Esophagus squamous epithelium (tissue), 5 donors: ENCODE data around the gene HOXB6. TPM values are rescaled to one million over a fixed set of nuclear protein-coding genes. Genes with fewer than 3 reads are reported as not detected.

Source experiments
- DNase-seq: peaks from one replicate; lab custom pipeline; 2025; lab: John Stamatoyannopoulos, UW
- H3K27ac ChIP-seq, 4 donors: fragments of 200-600 bp; sonication (generic); one replicate each; pipeline ENCODE4 v1.5.1; 2016 to 2019; ENCODE audit warnings: mild to moderate bottlenecking in 1 of 4
- H3K27me3 ChIP-seq, 4 donors: fragments of 200-600 bp; sonication (generic); 1 replicate in 3 of 4; 2 replicates in 1 of 4; pipeline versions ENCODE4 v1.5.1 to v1.6.0; 2017 to 2021; ENCODE audit warnings: antibody characterized with exemption in 1 of 4
- H3K36me3 ChIP-seq, 3 donors: fragments of 200-600 bp; sonication (generic); one replicate each; pipeline ENCODE4 v1.5.1; 2016 to 2019
- H3K4me1 ChIP-seq, 3 donors: fragments of 200-600 bp; sonication (generic); one replicate each; pipeline ENCODE4 v1.5.1; 2017 to 2019
- H3K4me3 ChIP-seq, 4 donors: fragments of 200-600 bp; sonication (generic); 1 replicate in 3 of 4; 2 replicates in 1 of 4; pipeline ENCODE4 v1.5.1; 2016 to 2019; ENCODE audit warnings: mild to moderate bottlenecking in 2 of 4, moderate library complexity in 1 of 4
- H3K9me3 ChIP-seq, 3 donors: fragments of 200-600 bp; sonication (generic); one replicate each; pipeline ENCODE4 v1.5.1; 2016 to 2019
- POLR2A ChIP-seq, 4 donors: fragments of 450-650 bp; IDR thresholded peaks; one replicate each; pipeline ENCODE4 v1.6.1; 2017; ENCODE audit warnings: antibody characterized with exemption in 4 of 4, mild to moderate bottlenecking in 4 of 4, moderate library complexity in 3 of 4
- WGBS, 2 donors: methylation state at CpG; one replicate each; pipeline ENCODE4 v1.1.5; 2018; 5-methylcytosine and 5-hydroxymethylcytosine counted together
- intact Hi-C: fragments of 100-400 bp; cut with DNase I; formaldehyde crosslinking; loops from one replicate; pipeline ENCODE4 v1.15.0; 2022
- total RNA-seq, 4 donors: library from RNA; depleted of rRNA; stranded (reverse); fragments of >200 nt; gene quantifications; one replicate each; pipeline ENCODE4 v1.1.0, GENCODE V29; 2016
- TF ChIP-seq, protein P1 (sequence below), 6 experiments: fragments of 450-650 bp in 4 of 6; fragments of 200-600 bp in 2 of 6; sonication (generic) in 2 of 6; IDR thresholded peaks; one replicate each; pipeline ENCODE4 v1.5.1; 2016 to 2019; ENCODE audit warnings: antibody characterized with exemption in 6 of 6, mild to moderate bottlenecking in 4 of 6, moderate library complexity in 4 of 6
- donor health status: DM: yes; HTN: yes; CAD: no.

The HOXB6 gene
- total RNA-seq, 4 donors from 2014 or later, result 1.3 to 3.1 TPM; not detected in 2

DNA sequence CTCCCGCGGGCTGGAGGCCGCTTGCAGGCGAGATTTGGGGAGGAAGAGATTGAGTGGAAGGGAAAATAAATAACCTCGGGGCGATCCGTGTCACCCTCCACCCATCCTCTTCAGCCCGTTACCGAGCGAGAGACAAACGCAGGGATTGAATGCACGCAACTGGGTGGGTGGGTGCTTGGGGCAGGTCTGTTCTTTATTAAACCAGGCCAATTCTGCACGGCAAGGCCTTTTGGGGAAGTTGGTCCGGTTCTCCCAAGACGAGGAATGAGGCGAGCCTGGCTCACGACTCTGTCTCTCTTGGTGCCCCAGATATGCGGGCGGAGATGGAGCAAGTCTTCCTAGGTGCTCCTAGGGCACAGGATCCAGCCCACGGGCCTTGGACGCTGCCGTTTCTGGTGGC, 6.4 kb upstream of the HOXB6 start:
- no peak for DNase-seq
- peak overlapping the region; percentile 38 to 67 (median 47) for H3K4me3 ChIP-seq
- intact Hi-C loops, result no loop called here
- no peaks in the 10 kb centered on the region for H3K9me3 ChIP-seq
- peaks cover 13 to 48% (median 40%) of the 10 kb centered on the region in 3 donors for H3K4me1 ChIP-seq
- WGBS, 2 donors, result 2 to 17% methylated on average over 10 to 15 of the region's 22 CpGs
- H3K27ac ChIP-seq, result peak overlapping the region in 1 of 4 donors; percentile 64
- H3K36me3 ChIP-seq, result no peaks in the 10 kb centered on the region
- peaks cover 44 to 100% (median 86%) of the 10 kb centered on the region in 4 donors for H3K27me3 ChIP-seq
- TF ChIP-seq POLR2A (IDR thresholded peaks at IDR 0.05), result no peak
- TF ChIP-seq, protein P1, sequence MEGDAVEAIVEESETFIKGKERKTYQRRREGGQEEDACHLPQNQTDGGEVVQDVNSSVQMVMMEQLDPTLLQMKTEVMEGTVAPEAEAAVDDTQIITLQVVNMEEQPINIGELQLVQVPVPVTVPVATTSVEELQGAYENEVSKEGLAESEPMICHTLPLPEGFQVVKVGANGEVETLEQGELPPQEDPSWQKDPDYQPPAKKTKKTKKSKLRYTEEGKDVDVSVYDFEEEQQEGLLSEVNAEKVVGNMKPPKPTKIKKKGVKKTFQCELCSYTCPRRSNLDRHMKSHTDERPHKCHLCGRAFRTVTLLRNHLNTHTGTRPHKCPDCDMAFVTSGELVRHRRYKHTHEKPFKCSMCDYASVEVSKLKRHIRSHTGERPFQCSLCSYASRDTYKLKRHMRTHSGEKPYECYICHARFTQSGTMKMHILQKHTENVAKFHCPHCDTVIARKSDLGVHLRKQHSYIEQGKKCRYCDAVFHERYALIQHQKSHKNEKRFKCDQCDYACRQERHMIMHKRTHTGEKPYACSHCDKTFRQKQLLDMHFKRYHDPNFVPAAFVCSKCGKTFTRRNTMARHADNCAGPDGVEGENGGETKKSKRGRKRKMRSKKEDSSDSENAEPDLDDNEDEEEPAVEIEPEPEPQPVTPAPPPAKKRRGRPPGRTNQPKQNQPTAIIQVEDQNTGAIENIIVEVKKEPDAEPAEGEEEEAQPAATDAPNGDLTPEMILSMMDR (IDR thresholded peaks at IDR 0.05), result no peak

DNA sequence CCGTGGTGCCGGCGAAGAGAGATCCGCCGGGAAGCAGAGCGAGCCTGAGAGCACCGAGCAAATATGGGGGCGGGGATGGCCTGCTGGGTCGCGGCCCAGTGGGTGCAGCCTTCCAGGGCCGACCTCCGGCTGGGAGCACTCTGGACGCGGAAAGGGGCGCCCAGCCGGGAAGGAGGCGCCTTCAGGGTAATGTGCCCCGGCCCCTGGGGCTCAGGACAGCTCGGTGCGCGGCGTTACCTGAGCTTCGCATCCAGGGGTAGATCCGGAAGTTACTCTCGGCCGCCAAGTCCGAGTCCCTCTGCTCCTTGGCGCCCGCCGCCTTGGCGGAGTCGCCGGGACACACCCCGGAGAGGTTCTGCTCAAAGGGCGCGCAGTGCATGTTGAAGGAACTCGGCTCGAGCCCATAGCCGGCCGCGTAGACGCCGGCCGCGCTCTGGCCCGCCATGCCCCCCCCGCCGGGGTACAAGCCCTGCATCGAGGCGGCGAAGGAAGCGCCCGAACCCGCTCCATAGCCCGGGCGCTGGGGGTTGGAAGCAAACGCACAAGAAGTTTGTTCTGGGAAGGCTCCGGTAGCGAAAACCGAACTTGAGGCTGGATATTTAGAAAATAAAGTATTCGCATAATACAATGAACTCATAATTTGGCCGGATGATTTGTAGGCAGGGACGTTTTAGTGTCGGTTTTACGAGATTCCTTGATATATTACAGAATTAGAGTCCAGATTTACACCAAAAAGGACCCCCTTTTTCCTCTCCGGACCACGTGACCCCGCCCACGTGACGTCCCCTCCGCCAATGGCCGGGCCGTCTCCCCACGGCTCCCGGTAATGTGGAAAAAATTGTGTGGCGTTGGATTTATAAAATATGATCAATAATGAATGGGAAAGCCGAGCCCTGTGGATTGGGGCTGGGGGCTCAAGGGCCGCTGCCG, 5.8 kb upstream of the HOXB6 start, which contains the start of gene HOXB7:
TSS of gene HOXB7 (minus strand) at position 736 of the 930 bp plus-strand sequence. CDS start at position 637, 99 bp downstream.
- Histone ChIP-seq H3K4me3 (peak within 1 kb of the TSS; percentile 38 to 67 (median 47)), H3K27ac (peak within 1 kb of the TSS in 3 of 4 donors; percentile 29 to 64 (median 36)), H3K4me1 (peaks cover 13 to 48% (median 40%) of the 10 kb centered on the region in 3 donors), H3K27me3 (peaks cover 46 to 100% (median 86%) of the 10 kb centered on the region in 4 donors), H3K36me3 (no peaks in the 10 kb centered on the region), H3K9me3 (no peaks in the 10 kb centered on the region)
- TF ChIP-seq, protein P1 (IDR thresholded peaks at IDR 0.05), result no peak
- TF ChIP-seq POLR2A (IDR thresholded peaks at IDR 0.05), result no peak
- intact Hi-C loops, result no loop called here
- no peak for DNase-seq
- WGBS, 2 donors, result 1% methylated on average over 25 to 28 of the region's 79 CpGs

DNA sequence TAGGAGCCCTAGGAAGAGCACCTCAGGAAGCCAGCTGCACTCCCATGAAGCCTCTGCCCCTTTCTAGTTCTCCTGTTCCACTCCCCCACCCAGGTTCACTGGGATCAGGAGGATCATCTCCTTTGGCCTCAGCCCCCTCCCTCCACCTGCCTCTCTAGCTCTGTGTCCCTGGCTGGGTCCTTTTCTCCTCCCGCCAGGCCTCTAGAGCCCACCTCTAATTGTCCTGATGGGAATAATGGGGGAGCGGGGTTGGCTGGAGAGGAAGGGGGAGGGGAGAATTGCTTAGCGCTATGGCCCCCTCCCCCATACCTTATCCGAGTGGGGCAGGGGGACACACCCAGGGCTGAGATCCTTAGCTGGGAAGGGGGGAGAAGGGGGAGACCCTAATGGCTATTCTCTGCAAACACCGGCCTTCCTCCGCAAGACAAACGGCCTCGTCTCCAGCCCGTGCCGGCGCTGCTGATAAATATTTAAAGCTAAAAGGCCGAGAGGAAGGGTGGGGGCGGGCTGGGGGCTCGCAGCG, 5.0 kb upstream of the HOXB6 start:
- Histone ChIP-seq H3K27ac (no peak overlapping the region), H3K9me3 (no peaks in the 10 kb centered on the region), H3K36me3 (no peaks in the 10 kb centered on the region), H3K27me3 (peaks cover 50 to 100% (median 86%) of the 10 kb centered on the region in 4 donors), H3K4me3 (peak overlapping the region; percentile 38 to 67 (median 47)), H3K4me1 (peaks cover 13 to 48% (median 40%) of the 10 kb centered on the region in 3 donors)
- DNase-seq, result no peak
- 40% methylated on average over 1 of the region's 15 CpGs; no CpG with 5 or more reads in 1 of the 2 donors for WGBS, 2 donors
- no peak for TF ChIP-seq POLR2A (IDR thresholded peaks at IDR 0.05)
- TF ChIP-seq, protein P1 (IDR thresholded peaks at IDR 0.05), result no peak
- intact Hi-C loops, result no loop called here

DNA sequence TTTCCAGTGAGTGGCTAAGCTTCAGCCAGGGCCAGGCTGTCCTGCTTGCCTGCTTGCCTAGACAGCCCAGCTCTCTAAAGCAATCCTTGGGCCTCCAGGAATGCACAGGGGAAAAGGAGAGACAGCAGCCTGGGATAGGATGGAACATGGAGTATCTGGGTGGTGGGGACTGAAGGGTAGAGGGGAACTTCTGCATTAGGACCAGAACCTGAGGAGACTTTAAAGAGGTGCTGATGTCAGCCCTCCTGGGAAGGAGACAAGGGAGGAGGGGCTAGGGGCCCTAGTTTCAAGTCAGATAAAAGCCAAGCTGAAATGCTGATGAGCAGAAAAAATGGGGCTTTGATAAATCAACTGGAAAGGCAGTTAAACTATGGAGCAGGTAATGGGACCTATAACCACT, 4.2 kb upstream of the HOXB6 start:
- intact Hi-C loops, result no loop called here
- H3K9me3 ChIP-seq, result no peaks in the 10 kb centered on the region
- peaks cover 50 to 100% (median 84%) of the 10 kb centered on the region in 4 donors for H3K27me3 ChIP-seq
- DNase-seq, result no peak
- no peak overlapping the region for H3K27ac ChIP-seq
- H3K36me3 ChIP-seq, result no peaks in the 10 kb centered on the region
- H3K4me1 ChIP-seq, result peaks cover 13 to 47% (median 37%) of the 10 kb centered on the region in 3 donors
- TF ChIP-seq POLR2A (IDR thresholded peaks at IDR 0.05), result no peak
- TF ChIP-seq, protein P1 (IDR thresholded peaks at IDR 0.05), result no peak
- no peak overlapping the region for H3K4me3 ChIP-seq

DNA sequence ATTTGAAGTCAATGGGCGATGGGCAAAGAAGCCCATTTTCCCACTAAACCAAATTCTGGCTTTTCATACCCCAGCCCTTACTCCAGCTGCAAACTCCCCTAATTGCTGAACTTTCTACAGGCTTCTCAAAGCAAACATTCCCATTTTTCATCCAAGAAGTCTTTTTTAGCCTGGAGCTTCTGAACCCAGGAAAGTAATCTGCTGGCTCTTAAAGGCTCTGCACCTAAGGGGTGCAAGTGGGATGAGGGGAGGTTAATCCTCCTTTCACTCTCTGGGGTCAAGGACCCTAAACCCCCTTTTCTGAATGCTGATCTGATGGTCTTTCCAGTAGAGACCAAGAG, 3.7 kb upstream of the HOXB6 start:
- peaks cover 44 to 100% (median 82%) of the 10 kb centered on the region in 4 donors for H3K27me3 ChIP-seq
- H3K27ac ChIP-seq, result no peak overlapping the region
- TF ChIP-seq, protein P1 (IDR thresholded peaks at IDR 0.05), result no peak
- TF ChIP-seq POLR2A (IDR thresholded peaks at IDR 0.05), result no peak
- intact Hi-C loops, result no loop called here
- H3K4me3 ChIP-seq, result no peak overlapping the region
- WGBS, 2 donors, result 71 to 100% methylated on average over 1 of the region's 1 CpG
- H3K4me1 ChIP-seq, result peaks cover 12 to 47% (median 31%) of the 10 kb centered on the region in 3 donors
- H3K9me3 ChIP-seq, result no peaks in the 10 kb centered on the region
- H3K36me3 ChIP-seq, result no peaks in the 10 kb centered on the region
- no peak for DNase-seq
